NCI-H510A (cell line): ENCODE measurements around the gene IL17REL.

ENCODE experiments used
- DNase-seq: peaks from one replicate; lab custom pipeline; 2025; lab: John Stamatoyannopoulos, UW

IL17REL gene

GRCh38 chr22:50022171-50022819 lies 9.7 kb upstream of the IL17REL start:
- no peak for DNase-seq

- DNase-seq, result no peak
These were observed 8.0 kb upstream of the IL17REL start for GRCh38 chr22:50020606-50021005.

GRCh38 chr22:50019316-50019715 lies 6.8 kb upstream of the IL17REL start:
- DNase-seq, result no peak

- no peak for DNase-seq
These were observed 6.2 kb upstream of the IL17REL start for GRCh38 chr22:50018608-50019285.

- no peak for DNase-seq
These were observed 5.2 kb upstream of the IL17REL start for GRCh38 chr22:50017701-50018224.

- DNase-seq, result no peak
These were observed 4.6 kb upstream of the IL17REL start for GRCh38 chr22:50016988-50017700.

GRCh38 chr22:50016308-50016987 lies 3.9 kb upstream of the IL17REL start:
- no peak for DNase-seq

- no peak for DNase-seq
These were observed 3.1 kb upstream of the IL17REL start for GRCh38 chr22:50015451-50016307.

- DNase-seq, result no peak
These were observed 2.3 kb upstream of the IL17REL start for GRCh38 chr22:50014655-50015401.

- DNase-seq, result no peak
These were observed 1.5 kb upstream of the IL17REL start for GRCh38 chr22:50014053-50014501.

- no peak for DNase-seq
These were observed 936 bp downstream of the IL17REL start for GRCh38 chr22:50011447-50012210.

GRCh38 chr22:50010676-50011446 lies 1.7 kb downstream of the IL17REL start:
- DNase-seq, result no peak

- DNase-seq, result no peak
These were observed 2.5 kb downstream of the IL17REL start for GRCh38 chr22:50009765-50010675.

GRCh38 chr22:50009251-50009650 lies 3.3 kb downstream of the IL17REL start:
- DNase-seq, result no peak

GRCh38 chr22:50008151-50009040 lies 4.2 kb downstream of the IL17REL start:
- DNase-seq, result peak; percentile 56

- DNase-seq, result no peak
These were observed 5.5 kb downstream of the IL17REL start for GRCh38 chr22:50007057-50007511.

- no peak for DNase-seq
These were observed 7.6 kb downstream of the IL17REL start for GRCh38 chr22:50004918-50005317.
